ENCODE measurements around the gene TRIM41. TPM values are rescaled to one million over a fixed set of nuclear protein-coding genes. Genes with fewer than 3 reads are reported as not detected.
A peak's percentile ranks its signal among the peaks of the same experiment; 100 is the strongest.
"Not testable (repeated sequence)": the region's sequence is repeated elsewhere in the genome, so short reads cannot be mapped to it uniquely, and the experiment has no call there.

Gene TRIM41
- total and polyA plus RNA-seq, 3 experiments from 2014 or later: 2.2 to 42.7 (median 35.2) TPM

- ChIA-PET POLR2A (no interaction called here), CTCF (interaction anchor here (1.4 kb wide), 1 partner anchor 90 kb away, joined by 3 read pairs; no protein-coding TSS in a partner anchor)
- DNase-seq: no peak
- H3K36me3 ChIP-seq (ENCODE audit: insufficient read depth, low read length): no peaks in the 10 kb centered on the region
- H3K9me3 ChIP-seq (ENCODE audit: low read length): no peaks in the 10 kb centered on the region
- Mint-ChIP-seq H3K4me1 (peaks cover 0 to 3% (median 0%) of the 10 kb centered on the region in 3 donors), H3K36me3 (no peaks in the 10 kb centered on the region), H3K9me3 (no peaks in the 10 kb centered on the region), H3K27ac (no peak overlapping the region), H3K4me3 (no peak overlapping the region), H3K27me3 (no peaks in the 10 kb centered on the region)
- no peaks in the 10 kb centered on the region for H3K4me1 ChIP-seq (ENCODE audit: insufficient read depth, low read length)
- no peaks in the 10 kb centered on the region for H3K27me3 ChIP-seq (ENCODE audit: insufficient read depth, low read length, poor library complexity, severe bottlenecking)
- no peak overlapping the region for H3K4me3 ChIP-seq (ENCODE audit: low read length)
- no peak overlapping the region for H3K27ac ChIP-seq (ENCODE audit: low read depth, low read length)
Observed at GRCh38 chr5:181281077-181281983, 58.2 kb downstream of the TRIM41 start.

- no peak overlapping the region for H3K4me3 ChIP-seq (ENCODE audit: low read length)
- no peaks in the 10 kb centered on the region for H3K27me3 Mint-ChIP-seq
- no peak for DNase-seq
- no peaks in the 10 kb centered on the region for H3K36me3 Mint-ChIP-seq
- no peaks in the 10 kb centered on the region for H3K4me1 ChIP-seq (ENCODE audit: insufficient read depth, low read length)
- POLR2A ChIA-PET: no interaction called here
- no peak overlapping the region for H3K27ac ChIP-seq (ENCODE audit: low read depth, low read length)
- H3K4me1 Mint-ChIP-seq: peaks cover 0 to 3% (median 0%) of the 10 kb centered on the region in 3 donors
- peak overlapping the region in 1 of 8 donors; percentile 50 for H3K27ac Mint-ChIP-seq
- H3K4me3 Mint-ChIP-seq: no peak overlapping the region
- no peaks in the 10 kb centered on the region for H3K9me3 Mint-ChIP-seq
- no peaks in the 10 kb centered on the region for H3K27me3 ChIP-seq (ENCODE audit: insufficient read depth, low read length, poor library complexity, severe bottlenecking)
- H3K36me3 ChIP-seq (ENCODE audit: insufficient read depth, low read length): no peaks in the 10 kb centered on the region
- CTCF ChIA-PET: interaction anchor here (1.4 kb wide), 1 partner anchor 91 kb away, joined by 3 read pairs; no protein-coding TSS in a partner anchor
- H3K9me3 ChIP-seq (ENCODE audit: low read length): no peaks in the 10 kb centered on the region
Observed at GRCh38 chr5:181281984-181282316, 58.9 kb downstream of the TRIM41 start.

DNA sequence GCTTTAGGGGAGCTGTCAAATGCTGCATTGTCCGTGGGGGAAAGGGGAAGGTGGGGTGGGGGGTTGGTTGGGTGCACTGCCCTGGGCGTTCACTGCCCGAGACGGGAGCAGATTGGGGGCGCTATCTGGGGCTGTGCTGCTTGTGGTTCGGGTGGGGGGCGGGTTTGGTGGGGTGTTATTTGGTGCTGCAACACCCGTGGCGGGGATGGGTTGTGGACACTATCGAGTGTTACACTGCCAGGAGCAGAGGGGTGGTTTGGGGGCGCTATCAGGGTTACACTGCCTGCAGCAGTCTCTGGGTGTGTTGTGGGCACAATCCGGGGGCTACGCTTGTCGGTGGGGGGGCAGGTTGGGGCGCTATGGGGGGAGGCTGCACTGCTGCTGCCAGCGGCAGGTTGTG lies 59.3 kb downstream of the TRIM41 start:
- H3K27me3 ChIP-seq (ENCODE audit: insufficient read depth, low read length, poor library complexity, severe bottlenecking); H3K36me3 Mint-ChIP-seq; H3K9me3 Mint-ChIP-seq; H3K27ac Mint-ChIP-seq; H3K27ac ChIP-seq (ENCODE audit: low read depth, low read length); H3K4me3 Mint-ChIP-seq; H3K36me3 ChIP-seq (ENCODE audit: insufficient read depth, low read length); H3K4me1 Mint-ChIP-seq; POLR2A ChIA-PET; H3K9me3 ChIP-seq (ENCODE audit: low read length); H3K27me3 Mint-ChIP-seq; H3K4me3 ChIP-seq (ENCODE audit: low read length); H3K4me1 ChIP-seq (ENCODE audit: insufficient read depth, low read length); DNase-seq: not testable (repeated sequence)
- CTCF ChIA-PET: interaction anchor here (1.4 kb wide), 1 partner anchor 91 kb away, joined by 3 read pairs; no protein-coding TSS in a partner anchor

DNA sequence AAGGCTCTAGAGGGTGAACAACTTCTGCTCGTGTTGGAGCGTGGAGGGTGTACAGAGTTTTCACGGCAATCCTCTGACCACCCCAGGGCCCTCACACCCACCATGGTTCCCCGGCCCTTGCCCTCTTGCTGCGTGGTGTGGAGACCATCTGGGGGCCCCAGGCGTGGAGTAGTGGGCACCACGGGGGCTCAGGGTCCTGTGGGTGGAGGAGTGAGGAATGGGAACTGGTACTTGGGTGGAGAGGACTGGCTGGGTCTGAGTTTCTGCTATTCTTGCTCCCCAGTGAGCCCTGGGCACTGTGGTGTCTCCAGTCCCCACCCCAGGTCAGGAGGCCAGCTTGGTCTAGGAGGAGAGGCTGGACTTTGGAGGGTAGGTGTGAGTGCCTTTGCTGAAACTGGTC lies 59.8 kb downstream of the TRIM41 start:
- no peaks in the 10 kb centered on the region for H3K9me3 ChIP-seq (ENCODE audit: low read length)
- ChIA-PET POLR2A (no interaction called here), CTCF (no interaction called here)
- H3K27ac ChIP-seq (ENCODE audit: low read depth, low read length): no peak overlapping the region
- Mint-ChIP-seq H3K4me3 (no peak overlapping the region), H3K36me3 (no peaks in the 10 kb centered on the region), H3K27ac (no peak overlapping the region), H3K4me1 (peaks cover 0 to 3% (median 0%) of the 10 kb centered on the region in 3 donors), H3K27me3 (no peaks in the 10 kb centered on the region), H3K9me3 (no peaks in the 10 kb centered on the region)
- H3K4me1 ChIP-seq (ENCODE audit: insufficient read depth, low read length): no peaks in the 10 kb centered on the region
- H3K36me3 ChIP-seq (ENCODE audit: insufficient read depth, low read length): no peaks in the 10 kb centered on the region
- H3K27me3 ChIP-seq (ENCODE audit: insufficient read depth, low read length, poor library complexity, severe bottlenecking): no peaks in the 10 kb centered on the region
- no peak for DNase-seq
- no peak overlapping the region for H3K4me3 ChIP-seq (ENCODE audit: low read length)

- Mint-ChIP-seq H3K27ac (no peak overlapping the region), H3K27me3 (no peaks in the 10 kb centered on the region), H3K4me1 (peaks cover 0 to 3% (median 0%) of the 10 kb centered on the region in 3 donors), H3K4me3 (no peak overlapping the region), H3K9me3 (no peaks in the 10 kb centered on the region), H3K36me3 (no peaks in the 10 kb centered on the region)
- CTCF ChIA-PET: no interaction called here
- no peaks in the 10 kb centered on the region for H3K27me3 ChIP-seq (ENCODE audit: insufficient read depth, low read length, poor library complexity, severe bottlenecking)
- no peaks in the 10 kb centered on the region for H3K36me3 ChIP-seq (ENCODE audit: insufficient read depth, low read length)
- POLR2A ChIA-PET: no interaction called here
- H3K4me3 ChIP-seq (ENCODE audit: low read length): no peak overlapping the region
- H3K9me3 ChIP-seq (ENCODE audit: low read length): no peaks in the 10 kb centered on the region
- no peaks in the 10 kb centered on the region for H3K4me1 ChIP-seq (ENCODE audit: insufficient read depth, low read length)
- no peak for DNase-seq
- no peak overlapping the region for H3K27ac ChIP-seq (ENCODE audit: low read depth, low read length)
Observed at GRCh38 chr5:181283347-181283746, 60.3 kb downstream of the TRIM41 start.

DNA sequence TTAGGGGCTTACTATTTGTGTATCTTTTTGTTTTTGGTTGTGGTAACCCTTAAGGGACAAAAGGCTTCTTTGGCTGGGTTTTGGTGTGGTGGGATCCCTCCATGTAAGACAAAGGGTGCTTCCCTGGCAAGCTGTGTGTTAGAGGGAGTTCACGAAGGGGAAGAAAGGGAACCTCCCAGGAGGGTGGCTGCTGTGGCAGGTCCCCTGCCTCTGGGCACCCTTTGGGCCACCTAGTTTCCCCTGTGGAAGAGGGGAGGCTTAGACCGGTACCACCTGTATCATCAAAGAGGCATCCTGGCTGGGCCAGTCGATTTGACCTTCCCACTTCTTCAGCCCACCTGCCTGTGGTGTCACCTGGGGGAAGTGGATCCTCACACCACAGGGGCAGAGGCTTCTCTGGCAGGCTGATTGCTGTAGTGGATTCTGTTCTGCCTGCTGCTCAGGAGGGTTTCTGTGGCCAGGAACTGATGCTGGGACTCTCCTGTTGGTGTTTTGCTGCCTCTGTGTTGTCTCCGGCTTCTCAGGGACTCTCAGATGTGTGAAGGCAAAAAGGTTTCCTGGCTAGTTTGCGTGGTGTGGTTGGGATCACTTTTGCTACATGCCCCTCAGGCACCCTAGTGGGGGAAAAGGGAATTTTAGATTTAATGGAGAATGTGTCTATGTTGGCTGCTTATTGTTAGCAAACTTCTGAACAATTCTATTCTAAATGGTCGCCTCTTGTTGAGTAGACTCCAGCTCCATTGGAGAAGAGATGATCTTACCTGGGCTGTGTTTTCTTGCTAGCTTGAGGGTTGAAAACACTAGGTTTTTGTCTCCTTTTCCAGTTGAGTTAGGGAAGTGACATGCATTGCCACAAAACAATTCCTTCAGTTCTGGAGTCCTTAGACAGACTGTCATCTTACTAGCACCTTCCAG lies 61.0 kb downstream of the TRIM41 start:
- H3K4me3 ChIP-seq (ENCODE audit: low read length); H3K4me1 ChIP-seq (ENCODE audit: insufficient read depth, low read length); DNase-seq; H3K4me3 Mint-ChIP-seq; POLR2A ChIA-PET; H3K9me3 Mint-ChIP-seq; H3K27me3 Mint-ChIP-seq; CTCF ChIA-PET; H3K27ac ChIP-seq (ENCODE audit: low read depth, low read length); H3K36me3 ChIP-seq (ENCODE audit: insufficient read depth, low read length); H3K36me3 Mint-ChIP-seq; H3K9me3 ChIP-seq (ENCODE audit: low read length); H3K27me3 ChIP-seq (ENCODE audit: insufficient read depth, low read length, poor library complexity, severe bottlenecking); H3K4me1 Mint-ChIP-seq: not testable (repeated sequence)
- H3K27ac Mint-ChIP-seq: peak overlapping the region in 3 of 8 donors; percentile 7 to 33 (median 24)

Other genes with a start within 250 kb of the TRIM41 start
- gene BTNL3, start 234.4 kb upstream of the TRIM41 start, total RNA-seq: not detected
- not detected for gene BTNL3, start 234.4 kb upstream of the TRIM41 start, polyA plus RNA-seq
- gene BTNL9, start 183.0 kb upstream of the TRIM41 start, total RNA-seq: not detected
- gene BTNL9, start 183.0 kb upstream of the TRIM41 start, polyA plus RNA-seq: not detected
- gene OR2V1, start 92.1 kb upstream of the TRIM41 start, total RNA-seq: not detected
- not detected for gene OR2V1, start 92.1 kb upstream of the TRIM41 start, polyA plus RNA-seq
- gene OR2V2, start 75.7 kb upstream of the TRIM41 start, total RNA-seq: not detected
- gene OR2V2, start 75.7 kb upstream of the TRIM41 start, polyA plus RNA-seq: not detected
- gene TRIM7, start 18.1 kb upstream of the TRIM41 start, total RNA-seq: 1 to 10 TPM; 2.2 to 2.3 TPM
- 0.74 TPM for gene TRIM7, start 18.1 kb upstream of the TRIM41 start, polyA plus RNA-seq
- gene RACK1, start 20.6 kb downstream of the TRIM41 start, total RNA-seq: 1,000 to 10,000 TPM; 2,341 to 2,398 TPM
- 1,821 TPM for gene RACK1, start 20.6 kb downstream of the TRIM41 start, polyA plus RNA-seq
- 10 to 100 TPM; 14.1 to 17.1 TPM for gene TRIM52, start 37.9 kb downstream of the TRIM41 start, total RNA-seq
- gene TRIM52, start 37.9 kb downstream of the TRIM41 start, polyA plus RNA-seq: 46.3 TPM
- not detected for gene OR4F3, start 144.0 kb downstream of the TRIM41 start, total RNA-seq
- not detected for gene OR4F3, start 144.0 kb downstream of the TRIM41 start, polyA plus RNA-seq